HepG2 (cell line): ENCODE data around the gene CRK. TPM values are rescaled to one million over a fixed set of nuclear protein-coding genes. Genes with fewer than 3 reads are reported as not detected.

Experiments
- XBP1 ChIP-seq: sonication (generic); formaldehyde crosslinking; IDR thresholded peaks from 2 replicates; pipeline ENCODE4 v1.5.0; 2020; ENCODE audit warnings: missing genetic modification reagents
- ZBTB46 ChIP-seq: sonication (generic); formaldehyde crosslinking; IDR thresholded peaks from 2 replicates; pipeline ENCODE4 v1.4.0; 2020; ENCODE audit warnings: mild to moderate bottlenecking, missing genetic modification reagents, borderline replicate concordance
- ZIK1 ChIP-seq: sonication (generic); formaldehyde crosslinking; IDR thresholded peaks from 2 replicates; pipeline ENCODE4 v1.5.0; 2020; ENCODE audit warnings: mild to moderate bottlenecking, low read depth, missing genetic modification reagents, borderline replicate concordance
- ZNF75D ChIP-seq: sonication (generic); formaldehyde crosslinking; IDR thresholded peaks from 2 replicates; pipeline ENCODE4 v1.8.1; 2023; ENCODE audit warnings: missing genetic modification reagents, mild to moderate bottlenecking, borderline replicate concordance
- polyA plus RNA-seq, 8 experiments: library from polyadenylated mRNA; depleted of rRNA in 3 of 8; stranded (reverse) in 7 of 8; unstranded in 1 of 8; fragments of >200 nt; fragmentation: Illumina TruSeq in 4 of 8; extraction: Trizol in 4 of 8; gene quantifications; 2 replicates each; pipeline versions ENCODE4 v1.2.1 to v1.2.3, GENCODE V29; 2011 to 2016; ENCODE audit warnings: low read depth in 4 of 8, missing spikeins in 1 of 8, mixed read lengths in 1 of 8; ENCODE audit not compliant: insufficient read depth in 1 of 8
- total RNA-seq, 5 experiments: library from RNA; depleted of rRNA; stranded (reverse); fragments of >200 nt; fragmentation: Illumina TruSeq; extraction: Trizol; gene quantifications; 2 replicates each; pipeline ENCODE4 v1.2.3, GENCODE V29; 2016; ENCODE audit warnings: low read depth in 1 of 5
- TF ChIP-seq, protein P1 (sequence below): sonication (generic); formaldehyde crosslinking; IDR thresholded peaks from 2 replicates; pipeline ENCODE4 v1.8.0; 2023; ENCODE audit warnings: mild to moderate bottlenecking, missing genetic modification reagents
- TF ChIP-seq, protein P2 (sequence below): IDR thresholded peaks from 2 replicates; pipeline ENCODE4 v1.6.1; 2016
- TF ChIP-seq, protein P3 (sequence below): sonication (generic); formaldehyde crosslinking; IDR thresholded peaks from 2 replicates; pipeline ENCODE4 v1.5.0; 2020; ENCODE audit warnings: missing genetic modification reagents

Gene CRK
- total and polyA plus RNA-seq, 2 of the 13 experiments (the other 11 are each of a cell fraction or from before 2014, with no cell fraction given) = 47.4 to 54.2 TPM

DNA sequence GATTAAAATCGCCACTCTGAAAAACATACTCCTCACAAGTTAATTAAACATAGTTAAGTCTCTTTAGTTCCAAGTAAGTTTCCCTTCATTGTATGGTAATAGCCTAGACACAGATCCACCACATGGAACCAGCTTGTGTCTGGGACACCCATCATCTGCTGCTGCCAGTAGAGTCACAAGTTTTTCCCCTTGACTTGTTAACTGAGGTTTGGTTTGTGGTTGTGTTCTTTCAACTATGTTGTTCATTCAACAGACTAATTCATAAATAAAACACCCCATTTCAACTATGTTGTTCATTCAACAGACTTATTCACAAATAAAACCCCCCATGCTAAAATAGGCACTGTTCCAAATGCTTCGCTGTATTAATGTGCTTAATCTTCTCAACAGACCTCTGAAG, 80.4 kb downstream of the CRK start (continued):
- no peak for TF ChIP-seq ZNF75D (CRISPR knock-in tag)
- TF ChIP-seq, protein P1, sequence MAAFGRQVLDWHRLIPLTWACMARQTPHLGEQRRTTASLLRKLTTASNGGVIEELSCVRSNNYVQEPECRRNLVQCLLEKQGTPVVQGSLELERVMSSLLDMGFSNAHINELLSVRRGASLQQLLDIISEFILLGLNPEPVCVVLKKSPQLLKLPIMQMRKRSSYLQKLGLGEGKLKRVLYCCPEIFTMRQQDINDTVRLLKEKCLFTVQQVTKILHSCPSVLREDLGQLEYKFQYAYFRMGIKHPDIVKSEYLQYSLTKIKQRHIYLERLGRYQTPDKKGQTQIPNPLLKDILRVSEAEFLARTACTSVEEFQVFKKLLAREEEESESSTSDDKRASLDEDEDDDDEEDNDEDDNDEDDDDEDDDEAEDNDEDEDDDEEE = no peak
- TF ChIP-seq XBP1 (CRISPR knock-in tag) = no peak
- no peak for TF ChIP-seq ZBTB46 (CRISPR knock-in tag)
- TF ChIP-seq, protein P2, sequence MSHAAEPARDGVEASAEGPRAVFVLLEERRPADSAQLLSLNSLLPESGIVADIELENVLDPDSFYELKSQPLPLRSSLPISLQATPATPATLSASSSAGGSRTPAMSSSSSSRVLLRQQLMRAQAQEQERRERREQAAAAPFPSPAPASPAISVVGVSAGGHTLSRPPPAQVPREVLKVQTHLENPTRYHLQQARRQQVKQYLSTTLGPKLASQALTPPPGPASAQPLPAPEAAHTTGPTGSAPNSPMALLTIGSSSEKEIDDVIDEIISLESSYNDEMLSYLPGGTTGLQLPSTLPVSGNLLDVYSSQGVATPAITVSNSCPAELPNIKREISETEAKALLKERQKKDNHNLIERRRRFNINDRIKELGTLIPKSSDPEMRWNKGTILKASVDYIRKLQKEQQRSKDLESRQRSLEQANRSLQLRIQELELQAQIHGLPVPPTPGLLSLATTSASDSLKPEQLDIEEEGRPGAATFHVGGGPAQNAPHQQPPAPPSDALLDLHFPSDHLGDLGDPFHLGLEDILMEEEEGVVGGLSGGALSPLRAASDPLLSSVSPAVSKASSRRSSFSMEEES (CRISPR knock-in tag) = no peak
- TF ChIP-seq ZIK1 (CRISPR knock-in tag) = no peak
- TF ChIP-seq, protein P3, sequence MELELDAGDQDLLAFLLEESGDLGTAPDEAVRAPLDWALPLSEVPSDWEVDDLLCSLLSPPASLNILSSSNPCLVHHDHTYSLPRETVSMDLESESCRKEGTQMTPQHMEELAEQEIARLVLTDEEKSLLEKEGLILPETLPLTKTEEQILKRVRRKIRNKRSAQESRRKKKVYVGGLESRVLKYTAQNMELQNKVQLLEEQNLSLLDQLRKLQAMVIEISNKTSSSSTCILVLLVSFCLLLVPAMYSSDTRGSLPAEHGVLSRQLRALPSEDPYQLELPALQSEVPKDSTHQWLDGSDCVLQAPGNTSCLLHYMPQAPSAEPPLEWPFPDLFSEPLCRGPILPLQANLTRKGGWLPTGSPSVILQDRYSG (CRISPR knock-in tag) = no peak
